GM23338 (cell line): Measurements from ENCODE around the gene TMCC1. TPM values are rescaled to one million over a fixed set of nuclear protein-coding genes. Genes with fewer than 3 reads are reported as not detected.
"Not testable (repeated sequence)": the region's sequence is repeated elsewhere in the genome, so short reads cannot be mapped to it uniquely, and the experiment has no call there.

Experiments used
- ATAC-seq: fragments of 200-7000 bp; cut with Tn5 transposase; 3 replicates; pipeline ENCODE4 v1.9.1; 2020
- DNase-seq: peaks from one replicate; pipeline ENCODE4 v3.0.0-alpha.2; 2015; ENCODE audit warnings: low spot score
- H2AFZ ChIP-seq: fragments of 200-600 bp; sonication (generic); 2 replicates; pipeline ENCODE4 v1.8.0; 2016; ENCODE audit warnings: antibody characterized with exemption, mild to moderate bottlenecking, moderate library complexity
- H3F3A ChIP-seq: fragments of 200-600 bp; sonication (generic); replicated peaks from 2 replicates; pipeline ENCODE4 v1.8.0; 2017; ENCODE audit warnings: antibody characterized with exemption, mixed run types, low read depth
- H3K27ac ChIP-seq: fragments of 200-600 bp; sonication (generic); 2 replicates; pipeline ENCODE4 v1.6.1; 2016; ENCODE audit warnings: low read depth
- H3K27me3 ChIP-seq: fragments of 200-600 bp; sonication (generic); 2 replicates; pipeline ENCODE4 v1.8.0; 2016; ENCODE audit warnings: mild to moderate bottlenecking, mixed run types, moderate library complexity; ENCODE audit not compliant: insufficient read depth
- H3K36me3 ChIP-seq: fragments of 200-600 bp; sonication (generic); 2 replicates; pipeline ENCODE4 v1.8.0; 2016; ENCODE audit warnings: mild to moderate bottlenecking; ENCODE audit not compliant: insufficient read depth
- H3K4me1 ChIP-seq: fragments of 200-600 bp; sonication (generic); 2 replicates; pipeline ENCODE4 v1.8.0; 2016; ENCODE audit warnings: mild to moderate bottlenecking, moderate library complexity; ENCODE audit not compliant: insufficient read depth
- H3K4me2 ChIP-seq: fragments of 200-600 bp; sonication (generic); 2 replicates; pipeline ENCODE4 v1.7.1; 2017; ENCODE audit warnings: mixed run types
- H3K4me3 ChIP-seq: fragments of 200-600 bp; sonication (generic); 2 replicates; pipeline ENCODE4 v1.6.1; 2016; ENCODE audit warnings: mixed run types
- H3K79me2 ChIP-seq: fragments of 200-600 bp; sonication (generic); replicated peaks from 2 replicates; pipeline ENCODE4 v1.8.0; 2017; ENCODE audit warnings: mild to moderate bottlenecking; ENCODE audit not compliant: insufficient read depth
- H3K9me2 ChIP-seq: fragments of 200-600 bp; sonication (generic); 2 replicates; pipeline ENCODE4 v1.8.0; 2017; ENCODE audit not compliant: insufficient read depth
- H4K20me1 ChIP-seq: fragments of 200-600 bp; sonication (generic); replicated peaks from 2 replicates; pipeline ENCODE4 v1.8.0; 2017; ENCODE audit warnings: mild to moderate bottlenecking; ENCODE audit not compliant: insufficient read depth
- H3K27ac Mint-ChIP-seq: 2 replicates; pipeline ENCODE4 v1.8.0; 2020; ENCODE audit warnings: inconsistent platforms, mild to moderate bottlenecking, moderate library complexity, mixed read lengths
- H3K27me3 Mint-ChIP-seq: 3 replicates; pipeline ENCODE4 v1.8.0; 2022; ENCODE audit warnings: low read depth, mild to moderate bottlenecking, moderate library complexity, mixed read lengths, inconsistent platforms; ENCODE audit not compliant: insufficient read depth, poor library complexity
- H3K36me3 Mint-ChIP-seq: 3 replicates; pipeline ENCODE4 v1.8.0; 2021; ENCODE audit warnings: low read depth, mild to moderate bottlenecking, inconsistent platforms, moderate library complexity, mixed read lengths
- H3K4me1 Mint-ChIP-seq: 3 replicates; pipeline ENCODE4 v1.8.0; 2020; ENCODE audit warnings: mild to moderate bottlenecking, inconsistent platforms, mixed read lengths
- H3K4me3 Mint-ChIP-seq: 3 replicates; pipeline ENCODE4 v1.8.0; 2021; ENCODE audit warnings: moderate library complexity, mild to moderate bottlenecking, inconsistent platforms, mixed read lengths
- H3K9me3 Mint-ChIP-seq: 3 replicates; pipeline ENCODE4 v1.8.0; 2020; ENCODE audit warnings: moderate library complexity, mild to moderate bottlenecking, inconsistent platforms, mixed read lengths
- EZH2phosphoT487 ChIP-seq: fragments of 200-600 bp; sonication (generic); IDR thresholded peaks from one replicate; pipeline ENCODE4 v1.8.1; 2018; ENCODE audit warnings: antibody characterized with exemption; ENCODE audit not compliant: unreplicated experiment
- NANOG ChIP-seq: IDR thresholded peaks from 2 replicates; pipeline ENCODE4 v1.6.1; 2016; ENCODE audit warnings: antibody characterized with exemption, borderline replicate concordance
- POLR2AphosphoS5 ChIP-seq: IDR thresholded peaks from 2 replicates; pipeline ENCODE4 v1.6.1; 2016; ENCODE audit warnings: antibody characterized with exemption, low read depth
- ZNF114 ChIP-seq: fragments of 250-450 bp; sonication (Bioruptor Pico); IDR thresholded peaks from 2 replicates; pipeline ENCODE4 v1.5.0; 2020; ENCODE audit warnings: mild to moderate bottlenecking, moderate library complexity
- ZNF331 ChIP-seq: fragments of 250-450 bp; sonication (Bioruptor Pico); IDR thresholded peaks from 2 replicates; pipeline ENCODE4 v1.5.0; 2020; ENCODE audit warnings: low read depth, mild to moderate bottlenecking, moderate library complexity
- polyA plus RNA-seq: library from polyadenylated mRNA; unstranded; fragments of >200 nt; fragmentation: Nextera tagmentation; extraction: Ambion mirVana; gene quantifications from 2 replicates; pipeline ENCODE4 v1.2.1, GENCODE V29; 2016
- total RNA-seq: library from RNA; depleted of rRNA; stranded (reverse); fragments of >200 nt; shearing (Covaris generic); gene quantifications from 2 replicates; pipeline ENCODE4 v1.2.3, GENCODE V29; 2014
- TF ChIP-seq, protein P1 (sequence below): fragments of 250-450 bp; sonication (Bioruptor Pico); IDR thresholded peaks from 2 replicates; pipeline ENCODE4 v1.5.0; 2020; ENCODE audit warnings: mild to moderate bottlenecking, moderate library complexity
- TF ChIP-seq, protein P2 (sequence below), 2 experiments: fragments of 200-600 bp in 1 of 2; sonication (generic) in 1 of 2; conservative IDR thresholded peaks; 2 replicates each; pipeline versions ENCODE4 v1.5.1 to v1.6.1; 2016 to 2017; ENCODE audit warnings: antibody characterized with exemption in 2 of 2, low read depth in 2 of 2, mild to moderate bottlenecking in 2 of 2, moderate library complexity in 1 of 2
- TF ChIP-seq, protein P3 (sequence below): IDR thresholded peaks from one replicate; pipeline ENCODE4 v1.6.1; 2018; ENCODE audit warnings: antibody characterized with exemption; ENCODE audit not compliant: unreplicated experiment

Gene TMCC1
- total and polyA plus RNA-seq, 2 experiments from 2014 or later = 8.2 to 18.4 TPM

DNA sequence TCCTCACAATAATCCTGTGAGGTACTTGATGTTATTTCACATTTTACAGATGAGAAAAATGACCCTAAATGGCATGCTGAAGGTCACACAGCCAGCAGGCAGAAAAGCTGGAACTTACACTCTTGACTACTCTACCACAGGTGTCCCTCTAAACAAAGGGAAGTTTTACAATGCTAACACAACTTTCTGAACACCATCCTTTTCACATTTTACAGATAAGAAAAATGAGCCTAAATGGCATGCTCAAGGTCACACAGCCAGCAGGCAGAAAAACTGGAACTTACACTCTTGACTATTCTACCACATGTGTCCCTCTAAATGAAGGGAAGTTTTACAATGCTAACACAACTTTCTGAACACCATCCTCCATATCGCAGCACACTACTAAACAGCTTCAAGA is 35.6 kb downstream of the TMCC1 start (continued):
- TF ChIP-seq, protein P1, sequence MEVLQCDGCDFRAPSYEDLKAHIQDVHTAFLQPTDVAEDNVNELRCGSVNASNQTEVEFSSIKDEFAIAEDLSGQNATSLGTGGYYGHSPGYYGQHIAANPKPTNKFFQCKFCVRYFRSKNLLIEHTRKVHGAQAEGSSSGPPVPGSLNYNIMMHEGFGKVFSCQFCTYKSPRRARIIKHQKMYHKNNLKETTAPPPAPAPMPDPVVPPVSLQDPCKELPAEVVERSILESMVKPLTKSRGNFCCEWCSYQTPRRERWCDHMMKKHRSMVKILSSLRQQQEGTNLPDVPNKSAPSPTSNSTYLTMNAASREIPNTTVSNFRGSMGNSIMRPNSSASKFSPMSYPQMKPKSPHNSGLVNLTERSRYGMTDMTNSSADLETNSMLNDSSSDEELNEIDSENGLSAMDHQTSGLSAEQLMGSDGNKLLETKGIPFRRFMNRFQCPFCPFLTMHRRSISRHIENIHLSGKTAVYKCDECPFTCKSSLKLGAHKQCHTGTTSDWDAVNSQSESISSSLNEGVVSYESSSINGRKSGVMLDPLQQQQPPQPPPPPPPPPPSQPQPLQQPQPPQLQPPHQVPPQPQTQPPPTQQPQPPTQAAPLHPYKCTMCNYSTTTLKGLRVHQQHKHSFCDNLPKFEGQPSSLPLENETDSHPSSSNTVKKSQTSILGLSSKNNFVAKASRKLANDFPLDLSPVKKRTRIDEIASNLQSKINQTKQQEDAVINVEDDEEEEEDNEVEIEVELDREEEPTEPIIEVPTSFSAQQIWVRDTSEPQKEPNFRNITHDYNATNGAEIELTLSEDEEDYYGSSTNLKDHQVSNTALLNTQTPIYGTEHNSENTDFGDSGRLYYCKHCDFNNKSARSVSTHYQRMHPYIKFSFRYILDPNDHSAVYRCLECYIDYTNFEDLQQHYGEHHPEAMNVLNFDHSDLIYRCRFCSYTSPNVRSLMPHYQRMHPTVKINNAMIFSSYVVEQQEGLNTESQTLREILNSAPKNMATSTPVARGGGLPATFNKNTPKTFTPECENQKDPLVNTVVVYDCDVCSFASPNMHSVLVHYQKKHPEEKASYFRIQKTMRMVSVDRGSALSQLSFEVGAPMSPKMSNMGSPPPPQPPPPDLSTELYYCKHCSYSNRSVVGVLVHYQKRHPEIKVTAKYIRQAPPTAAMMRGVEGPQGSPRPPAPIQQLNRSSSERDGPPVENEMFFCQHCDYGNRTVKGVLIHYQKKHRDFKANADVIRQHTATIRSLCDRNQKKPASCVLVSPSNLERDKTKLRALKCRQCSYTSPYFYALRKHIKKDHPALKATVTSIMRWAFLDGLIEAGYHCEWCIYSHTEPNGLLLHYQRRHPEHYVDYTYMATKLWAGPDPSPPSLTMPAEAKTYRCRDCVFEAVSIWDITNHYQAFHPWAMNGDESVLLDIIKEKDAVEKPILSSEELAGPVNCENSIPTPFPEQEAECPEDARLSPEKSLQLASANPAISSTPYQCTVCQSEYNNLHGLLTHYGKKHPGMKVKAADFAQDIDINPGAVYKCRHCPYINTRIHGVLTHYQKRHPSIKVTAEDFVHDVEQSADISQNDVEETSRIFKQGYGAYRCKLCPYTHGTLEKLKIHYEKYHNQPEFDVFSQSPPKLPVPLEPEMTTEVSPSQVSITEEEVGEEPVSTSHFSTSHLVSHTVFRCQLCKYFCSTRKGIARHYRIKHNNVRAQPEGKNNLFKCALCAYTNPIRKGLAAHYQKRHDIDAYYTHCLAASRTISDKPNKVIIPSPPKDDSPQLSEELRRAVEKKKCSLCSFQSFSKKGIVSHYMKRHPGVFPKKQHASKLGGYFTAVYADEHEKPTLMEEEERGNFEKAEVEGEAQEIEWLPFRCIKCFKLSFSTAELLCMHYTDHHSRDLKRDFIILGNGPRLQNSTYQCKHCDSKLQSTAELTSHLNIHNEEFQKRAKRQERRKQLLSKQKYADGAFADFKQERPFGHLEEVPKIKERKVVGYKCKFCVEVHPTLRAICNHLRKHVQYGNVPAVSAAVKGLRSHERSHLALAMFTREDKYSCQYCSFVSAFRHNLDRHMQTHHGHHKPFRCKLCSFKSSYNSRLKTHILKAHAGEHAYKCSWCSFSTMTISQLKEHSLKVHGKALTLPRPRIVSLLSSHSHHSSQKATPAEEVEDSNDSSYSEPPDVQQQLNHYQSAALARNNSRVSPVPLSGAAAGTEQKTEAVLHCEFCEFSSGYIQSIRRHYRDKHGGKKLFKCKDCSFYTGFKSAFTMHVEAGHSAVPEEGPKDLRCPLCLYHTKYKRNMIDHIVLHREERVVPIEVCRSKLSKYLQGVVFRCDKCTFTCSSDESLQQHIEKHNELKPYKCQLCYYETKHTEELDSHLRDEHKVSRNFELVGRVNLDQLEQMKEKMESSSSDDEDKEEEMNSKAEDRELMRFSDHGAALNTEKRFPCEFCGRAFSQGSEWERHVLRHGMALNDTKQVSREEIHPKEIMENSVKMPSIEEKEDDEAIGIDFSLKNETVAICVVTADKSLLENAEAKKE = no peak

DNA sequence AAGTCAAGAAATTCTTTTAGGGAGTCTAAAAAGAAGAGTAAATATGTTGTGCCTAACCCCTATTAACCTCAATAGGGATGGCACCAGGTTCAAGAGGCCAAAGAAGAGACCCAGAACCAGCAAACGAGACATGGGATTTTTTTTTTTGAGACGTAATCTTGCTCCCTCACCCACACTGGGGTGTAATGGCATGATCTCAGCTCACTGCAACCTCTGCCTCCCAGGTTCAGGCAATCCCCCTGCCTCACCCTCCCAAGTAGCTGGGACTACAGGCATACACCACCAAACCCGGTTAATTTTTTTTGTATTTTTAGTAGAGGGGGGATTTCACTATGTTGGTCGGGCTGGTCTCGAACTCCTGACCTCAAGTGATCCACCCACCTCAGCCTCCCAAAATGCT is 36.7 kb downstream of the TMCC1 start:
- ATAC-seq, H3K4me3 ChIP-seq, H3F3A ChIP-seq, H3K4me3 Mint-ChIP-seq, H2AFZ ChIP-seq, H3K4me1 ChIP-seq, DNase-seq, H3K27ac ChIP-seq, H3K27me3 Mint-ChIP-seq, H3K9me2 ChIP-seq, H3K9me3 Mint-ChIP-seq, H3K27me3 ChIP-seq, H3K36me3 ChIP-seq, H4K20me1 ChIP-seq, H3K4me2 ChIP-seq: not testable (repeated sequence)
- peaks cover 19% of the 10 kb centered on the region; the same call in 2 of the 3 replicates for H3K4me1 Mint-ChIP-seq
- peaks cover 54% of the 10 kb centered on the region for H3K79me2 ChIP-seq
- peak overlapping the region; percentile 91 for H3K27ac Mint-ChIP-seq
- H3K36me3 Mint-ChIP-seq = peaks cover 24% of the 10 kb centered on the region; the same call in 2 of the 3 replicates

DNA sequence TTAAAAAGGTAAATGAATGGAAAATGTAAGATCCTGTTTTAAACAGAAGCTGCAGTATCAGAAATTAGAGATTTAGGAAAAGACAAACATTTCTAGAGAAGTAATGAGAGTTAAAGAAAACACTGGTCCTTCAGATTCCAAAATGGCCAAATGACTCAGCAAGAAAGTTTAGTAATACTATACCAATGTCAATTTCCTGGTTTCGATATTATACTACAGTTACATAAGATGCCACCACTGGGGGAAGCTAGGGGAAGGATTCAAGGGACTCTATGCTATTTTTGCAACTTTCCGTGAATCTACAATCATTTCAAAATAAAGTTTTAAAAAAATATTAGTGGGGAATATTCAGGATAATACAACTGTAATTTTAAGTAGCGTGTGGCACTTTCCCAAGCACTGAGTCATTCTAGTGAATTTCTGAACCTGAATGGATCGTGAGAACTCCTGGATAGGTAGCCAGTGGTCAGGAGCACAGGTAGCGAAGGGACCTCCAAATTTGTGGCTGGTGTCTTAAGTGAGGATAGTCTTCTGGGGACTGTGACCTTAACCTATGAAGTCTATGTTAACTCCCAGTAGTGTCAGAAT is 37.6 kb downstream of the TMCC1 start:
- Histone ChIP-seq H3K4me2 (no peak overlapping the region), H3K27ac (no peak overlapping the region), H3F3A (no peaks in the 10 kb centered on the region), H3K9me2 (no peaks in the 10 kb centered on the region), H4K20me1 (0 out of 2 replicates have a peak, but pooled peaks cover 5% of the 10 kb centered on the region), H3K4me1 (peaks cover 6% of the 10 kb centered on the region; the same call in 1 of the 2 replicates), H3K4me3 (no peak overlapping the region), H3K27me3 (no peaks in the 10 kb centered on the region), H3K79me2 (peaks cover 52% of the 10 kb centered on the region), H3K36me3 (no peaks in the 10 kb centered on the region), H2AFZ (no peak overlapping the region)
- peaks cover 19% of the 10 kb centered on the region; the same call in 2 of the 3 replicates for H3K4me1 Mint-ChIP-seq
- no peaks in the 10 kb centered on the region for H3K27me3 Mint-ChIP-seq
- H3K36me3 Mint-ChIP-seq = peaks cover 32% of the 10 kb centered on the region; the same call in 2 of the 3 replicates
- peak overlapping the region; percentile 91 for H3K27ac Mint-ChIP-seq
- DNase-seq = no peak
- peaks cover 10% of the 10 kb centered on the region for H3K9me3 Mint-ChIP-seq
- no peak overlapping the region for H3K4me3 Mint-ChIP-seq
- no peak for ATAC-seq
- TF ChIP-seq, protein P2, sequence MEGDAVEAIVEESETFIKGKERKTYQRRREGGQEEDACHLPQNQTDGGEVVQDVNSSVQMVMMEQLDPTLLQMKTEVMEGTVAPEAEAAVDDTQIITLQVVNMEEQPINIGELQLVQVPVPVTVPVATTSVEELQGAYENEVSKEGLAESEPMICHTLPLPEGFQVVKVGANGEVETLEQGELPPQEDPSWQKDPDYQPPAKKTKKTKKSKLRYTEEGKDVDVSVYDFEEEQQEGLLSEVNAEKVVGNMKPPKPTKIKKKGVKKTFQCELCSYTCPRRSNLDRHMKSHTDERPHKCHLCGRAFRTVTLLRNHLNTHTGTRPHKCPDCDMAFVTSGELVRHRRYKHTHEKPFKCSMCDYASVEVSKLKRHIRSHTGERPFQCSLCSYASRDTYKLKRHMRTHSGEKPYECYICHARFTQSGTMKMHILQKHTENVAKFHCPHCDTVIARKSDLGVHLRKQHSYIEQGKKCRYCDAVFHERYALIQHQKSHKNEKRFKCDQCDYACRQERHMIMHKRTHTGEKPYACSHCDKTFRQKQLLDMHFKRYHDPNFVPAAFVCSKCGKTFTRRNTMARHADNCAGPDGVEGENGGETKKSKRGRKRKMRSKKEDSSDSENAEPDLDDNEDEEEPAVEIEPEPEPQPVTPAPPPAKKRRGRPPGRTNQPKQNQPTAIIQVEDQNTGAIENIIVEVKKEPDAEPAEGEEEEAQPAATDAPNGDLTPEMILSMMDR (conservative IDR thresholded peaks at IDR 0.05; ENCODE audit: low read depth in 2 of 2) = no peak
- TF ChIP-seq EZH2phosphoT487 (no peak), POLR2AphosphoS5 (no peak), NANOG (no peak), ZNF114 (no peak), ZNF331 (CRISPR knock-in tag) (no peak)
- TF ChIP-seq, protein P3, sequence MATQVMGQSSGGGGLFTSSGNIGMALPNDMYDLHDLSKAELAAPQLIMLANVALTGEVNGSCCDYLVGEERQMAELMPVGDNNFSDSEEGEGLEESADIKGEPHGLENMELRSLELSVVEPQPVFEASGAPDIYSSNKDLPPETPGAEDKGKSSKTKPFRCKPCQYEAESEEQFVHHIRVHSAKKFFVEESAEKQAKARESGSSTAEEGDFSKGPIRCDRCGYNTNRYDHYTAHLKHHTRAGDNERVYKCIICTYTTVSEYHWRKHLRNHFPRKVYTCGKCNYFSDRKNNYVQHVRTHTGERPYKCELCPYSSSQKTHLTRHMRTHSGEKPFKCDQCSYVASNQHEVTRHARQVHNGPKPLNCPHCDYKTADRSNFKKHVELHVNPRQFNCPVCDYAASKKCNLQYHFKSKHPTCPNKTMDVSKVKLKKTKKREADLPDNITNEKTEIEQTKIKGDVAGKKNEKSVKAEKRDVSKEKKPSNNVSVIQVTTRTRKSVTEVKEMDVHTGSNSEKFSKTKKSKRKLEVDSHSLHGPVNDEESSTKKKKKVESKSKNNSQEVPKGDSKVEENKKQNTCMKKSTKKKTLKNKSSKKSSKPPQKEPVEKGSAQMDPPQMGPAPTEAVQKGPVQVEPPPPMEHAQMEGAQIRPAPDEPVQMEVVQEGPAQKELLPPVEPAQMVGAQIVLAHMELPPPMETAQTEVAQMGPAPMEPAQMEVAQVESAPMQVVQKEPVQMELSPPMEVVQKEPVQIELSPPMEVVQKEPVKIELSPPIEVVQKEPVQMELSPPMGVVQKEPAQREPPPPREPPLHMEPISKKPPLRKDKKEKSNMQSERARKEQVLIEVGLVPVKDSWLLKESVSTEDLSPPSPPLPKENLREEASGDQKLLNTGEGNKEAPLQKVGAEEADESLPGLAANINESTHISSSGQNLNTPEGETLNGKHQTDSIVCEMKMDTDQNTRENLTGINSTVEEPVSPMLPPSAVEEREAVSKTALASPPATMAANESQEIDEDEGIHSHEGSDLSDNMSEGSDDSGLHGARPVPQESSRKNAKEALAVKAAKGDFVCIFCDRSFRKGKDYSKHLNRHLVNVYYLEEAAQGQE = no peak
